HepG2 (cell line): ENCODE data around the gene PTGDR. TPM values are rescaled to one million over a fixed set of nuclear protein-coding genes. Genes with fewer than 3 reads are reported as not detected.
A peak's percentile ranks its signal among the peaks of the same experiment; 100 is the strongest.

Experiments
- ATAC-seq: fragments of 200-7000 bp; cut with Tn5 transposase; 3 replicates; pipeline ENCODE4 v1.9.1; 2020; ENCODE audit warnings: mild to moderate bottlenecking, moderate library complexity
- BruUV-seq: library from RNA; stranded (reverse); fragments of 400-500 nt; replicated peaks from 2 replicates; lab custom pipeline; 2021; lab: Mats Ljungman, UMichigan
- CTCF ChIA-PET: fragments of 300-600 bp; formaldehyde crosslinking; extraction: SDS; loops from one replicate; lab custom pipeline; 2021; ENCODE audit warnings: low total read pairs, inconsistent platforms, low intra/inter-chr PET ratio; lab: Yijun Ruan, JAX
- POLR2A ChIA-PET: fragments of 350-600 bp; sonication (Branson Sonifier 250); formaldehyde crosslinking; loops from one replicate; lab custom pipeline; 2020; ENCODE audit warnings: antibody characterized with exemption, inconsistent platforms; lab: Yijun Ruan, JAX
- DNase-seq: peaks from one replicate; pipeline ENCODE4 v3.0.0-alpha.2; 2015; ENCODE audit warnings: low spot score
- FAIRE-seq: peaks from 3 replicates; lab custom pipeline; 2011; peaks lifted over from hg19 to GRCh38; lab: Jason Lieb, UNC
- H2AFZ ChIP-seq: one replicate; pipeline ENCODE4 v1.6.1; 2011; ENCODE audit warnings: low read length, inconsistent platforms
- H3K27ac ChIP-seq: fragments of 300-600 bp; 3 replicates; pipeline ENCODE4 v1.8.0; 2011; ENCODE audit warnings: mixed run types, mild to moderate bottlenecking, mixed read lengths, low read length, inconsistent platforms; ENCODE audit not compliant: insufficient read depth; ENCODE audit errors: extremely low read length
- H3K27me3 ChIP-seq, 2 experiments: fragments of 200-600 bp in 1 of 2; 2 replicates in 1 of 2; 3 replicates in 1 of 2; pipeline versions ENCODE4 v1.6.0 to v1.8.0; 2011; ENCODE audit warnings: low read length in 2 of 2, mild to moderate bottlenecking in 2 of 2, moderate library complexity in 2 of 2, inconsistent platforms in 1 of 2; ENCODE audit not compliant: insufficient read depth in 2 of 2, control insufficient read depth in 1 of 2
- H3K36me3 ChIP-seq, 2 experiments: fragments of 200-600 bp in 1 of 2; replicated peaks in 1 of 2; 2 replicates in 1 of 2; 3 replicates in 1 of 2; pipeline versions ENCODE4 v1.5.1 to v1.8.0; 2011; ENCODE audit warnings: low read length in 2 of 2, inconsistent platforms in 1 of 2; ENCODE audit not compliant: insufficient read depth in 2 of 2, control insufficient read depth in 1 of 2
- H3K4me1 ChIP-seq: 2 replicates; pipeline ENCODE4 v1.5.1; 2012; ENCODE audit warnings: low read length, inconsistent platforms; ENCODE audit not compliant: insufficient read depth
- H3K4me2 ChIP-seq: 2 replicates; pipeline ENCODE4 v1.6.0; 2011; ENCODE audit warnings: low read depth, low read length, inconsistent platforms
- H3K4me3 ChIP-seq, 3 experiments: fragments of 200-600 bp in 1 of 3; sonication (generic), shearing (Covaris generic) in 1 of 3; replicated peaks in 1 of 3; 2 replicates each; pipeline ENCODE4 v1.5.1; 2011 to 2016; ENCODE audit warnings: low read length in 3 of 3, inconsistent platforms in 2 of 3, low read depth in 2 of 3, mild to moderate bottlenecking in 2 of 3, control low read depth in 1 of 3, mixed read lengths in 1 of 3; ENCODE audit not compliant: insufficient read depth in 1 of 3
- H3K79me2 ChIP-seq: one replicate; pipeline ENCODE4 v1.6.1; 2011; ENCODE audit warnings: low read length, inconsistent platforms; ENCODE audit not compliant: insufficient read depth
- H3K9ac ChIP-seq: 2 replicates; pipeline ENCODE4 v1.6.0; 2011; ENCODE audit warnings: mild to moderate bottlenecking, low read depth, low read length, inconsistent platforms; ENCODE audit not compliant: insufficient read depth
- H3K9me3 ChIP-seq: 2 replicates; pipeline ENCODE4 v1.5.1; 2012; ENCODE audit warnings: mild to moderate bottlenecking, low read length
- H4K20me1 ChIP-seq: 2 replicates; pipeline ENCODE4 v1.6.0; 2011; ENCODE audit warnings: inconsistent platforms, mild to moderate bottlenecking, low read length, moderate library complexity; ENCODE audit not compliant: insufficient read depth
- CC2D1A ChIP-seq: sonication (generic); formaldehyde crosslinking; IDR thresholded peaks from 2 replicates; pipeline ENCODE4 v1.8.1; 2023; ENCODE audit warnings: mild to moderate bottlenecking, missing genetic modification reagents
- EED ChIP-seq: sonication (generic); formaldehyde crosslinking; IDR thresholded peaks from 2 replicates; pipeline ENCODE4 v1.5.0; 2020; ENCODE audit warnings: mild to moderate bottlenecking, missing genetic modification reagents
- KLF13 ChIP-seq: sonication (generic); formaldehyde crosslinking; IDR thresholded peaks from 2 replicates; pipeline ENCODE4 v1.4.0; 2020; ENCODE audit warnings: mild to moderate bottlenecking, missing genetic modification reagents
- U2AF1 ChIP-seq: fragments of 200-400 bp; formaldehyde crosslinking; optimal IDR thresholded peaks from 2 replicates; pipeline ENCODE3; 2017; ENCODE audit warnings: mild to moderate bottlenecking, low read depth, low read length
- ZBTB20 ChIP-seq: sonication (generic); formaldehyde crosslinking; IDR thresholded peaks from 2 replicates; pipeline ENCODE4 v1.8.1; 2023; ENCODE audit warnings: missing genetic modification reagents, low read depth, mild to moderate bottlenecking, borderline replicate concordance
- ZFYVE20 ChIP-seq: sonication (generic); formaldehyde crosslinking; IDR thresholded peaks from 2 replicates; pipeline ENCODE4 v1.8.0; 2023; ENCODE audit warnings: low read depth, mild to moderate bottlenecking, moderate library complexity, missing genetic modification reagents, borderline replicate concordance
- ZNF274 ChIP-seq: sonication (generic); formaldehyde crosslinking; IDR thresholded peaks from 2 replicates; pipeline ENCODE4 v1.5.1; 2020; ENCODE audit warnings: mild to moderate bottlenecking, missing genetic modification reagents
- ZNF33B ChIP-seq: sonication (generic); formaldehyde crosslinking; IDR thresholded peaks from 2 replicates; pipeline ENCODE4 v1.5.1; 2020; ENCODE audit warnings: mild to moderate bottlenecking, missing genetic modification reagents
- ZNF607 ChIP-seq: sonication (generic); formaldehyde crosslinking; IDR thresholded peaks from 2 replicates; pipeline ENCODE4 v1.5.1; 2020; ENCODE audit warnings: missing genetic modification reagents, mild to moderate bottlenecking, borderline replicate concordance
- ZNF678 ChIP-seq: sonication (generic); formaldehyde crosslinking; IDR thresholded peaks from 2 replicates; pipeline ENCODE4 v1.4.0; 2020; ENCODE audit warnings: mild to moderate bottlenecking, missing genetic modification reagents
- ZNF816 ChIP-seq: sonication (generic); formaldehyde crosslinking; IDR thresholded peaks from 2 replicates; pipeline ENCODE4 v1.8.0; 2022; ENCODE audit warnings: missing genetic modification reagents, mild to moderate bottlenecking, borderline replicate concordance
- WGBS: methylation state at CpG from one replicate; pipeline ENCODE4 v1.1.6; 2017; ENCODE audit warnings: low lambda C conversion rate; 5-methylcytosine and 5-hydroxymethylcytosine counted together
- in situ Hi-C: cut with HindIII; loops from 2 replicates; pipeline ENCODE4 v1.10.0; 2017; ENCODE audit warnings: low pct_unique_long_range_greater_than_20kb; ENCODE audit not compliant: extremely low pct_ligation_motif_present
- intact Hi-C: fragments of 100-400 bp; cut with micrococcal nuclease; formaldehyde crosslinking; loops from one replicate; pipeline ENCODE4 v1.10.0; 2022; ENCODE audit not compliant: unreplicated experiment
- polyA plus RNA-seq, 8 experiments: library from polyadenylated mRNA; depleted of rRNA in 3 of 8; stranded (reverse) in 7 of 8; unstranded in 1 of 8; fragments of >200 nt; fragmentation: Illumina TruSeq in 4 of 8; extraction: Trizol in 4 of 8; gene quantifications; 2 replicates each; pipeline versions ENCODE4 v1.2.1 to v1.2.3, GENCODE V29; 2011 to 2016; ENCODE audit warnings: low read depth in 4 of 8, missing spikeins in 1 of 8, mixed read lengths in 1 of 8; ENCODE audit not compliant: insufficient read depth in 1 of 8
- total RNA-seq, 5 experiments: library from RNA; depleted of rRNA; stranded (reverse); fragments of >200 nt; fragmentation: Illumina TruSeq; extraction: Trizol; gene quantifications; 2 replicates each; pipeline ENCODE4 v1.2.3, GENCODE V29; 2016; ENCODE audit warnings: low read depth in 1 of 5
- TF ChIP-seq, protein P1 (sequence below): sonication (generic); formaldehyde crosslinking; IDR thresholded peaks from 2 replicates; pipeline ENCODE4 v1.4.0; 2020; ENCODE audit warnings: missing genetic modification reagents
- TF ChIP-seq, protein P2 (sequence below): IDR thresholded peaks from 2 replicates; pipeline ENCODE4 v1.6.1; 2018; ENCODE audit warnings: missing genetic modification reagents, mild to moderate bottlenecking, missing compliant biosample characterization
- TF ChIP-seq, protein P3 (sequence below): sonication (generic); formaldehyde crosslinking; IDR thresholded peaks from 2 replicates; pipeline ENCODE4 v1.4.0; 2020; ENCODE audit warnings: missing genetic modification reagents

Gene PTGDR
- total and polyA plus RNA-seq, 2 of the 13 experiments (the other 11 are each of a cell fraction or from before 2014, with no cell fraction given), result not detected

DNA sequence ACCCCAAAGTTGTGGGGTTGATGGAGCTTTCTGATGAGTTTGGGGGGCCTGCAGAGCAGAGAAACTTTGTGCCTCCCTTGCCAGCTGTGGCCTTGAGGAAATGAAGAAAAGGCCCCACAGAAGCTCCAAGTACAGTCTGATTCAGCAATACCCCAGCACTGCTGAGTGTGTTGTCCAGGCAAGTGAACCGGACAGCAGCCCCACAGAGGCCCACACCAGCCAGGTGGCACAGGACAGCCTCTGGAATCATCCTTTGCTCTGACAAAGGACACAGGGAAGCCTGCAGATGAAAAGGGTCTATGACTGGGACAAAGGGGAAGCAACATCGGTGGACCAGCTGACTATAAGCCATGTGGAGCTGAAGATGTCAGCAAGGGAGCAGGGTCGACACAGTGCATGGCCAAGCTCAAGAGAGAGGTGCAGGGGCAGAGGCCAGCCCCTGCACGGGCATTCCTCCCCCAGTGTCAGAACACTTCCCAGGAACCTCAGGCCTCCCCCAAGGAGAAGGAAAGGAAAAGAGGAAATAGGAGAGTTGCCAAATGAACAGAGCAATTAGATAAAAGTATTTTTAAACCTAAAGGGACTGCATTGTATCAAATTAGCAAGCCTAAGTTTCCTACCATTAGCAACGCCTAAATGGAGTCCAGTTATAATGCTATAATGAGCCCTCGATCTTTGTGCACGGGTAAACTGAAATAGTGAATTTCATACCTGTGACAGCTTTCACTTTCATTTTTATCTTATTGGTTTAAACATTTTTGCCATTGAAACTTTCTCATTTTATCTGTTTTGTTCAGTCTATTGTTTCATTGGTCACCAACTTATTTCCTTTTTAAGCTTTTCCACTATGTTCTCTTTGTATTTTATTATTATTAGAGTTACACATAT, 46.3 kb upstream of the PTGDR start (continued):
- TF ChIP-seq ZBTB20 (no peak), ZNF33B (CRISPR knock-in tag) (no peak)

DNA sequence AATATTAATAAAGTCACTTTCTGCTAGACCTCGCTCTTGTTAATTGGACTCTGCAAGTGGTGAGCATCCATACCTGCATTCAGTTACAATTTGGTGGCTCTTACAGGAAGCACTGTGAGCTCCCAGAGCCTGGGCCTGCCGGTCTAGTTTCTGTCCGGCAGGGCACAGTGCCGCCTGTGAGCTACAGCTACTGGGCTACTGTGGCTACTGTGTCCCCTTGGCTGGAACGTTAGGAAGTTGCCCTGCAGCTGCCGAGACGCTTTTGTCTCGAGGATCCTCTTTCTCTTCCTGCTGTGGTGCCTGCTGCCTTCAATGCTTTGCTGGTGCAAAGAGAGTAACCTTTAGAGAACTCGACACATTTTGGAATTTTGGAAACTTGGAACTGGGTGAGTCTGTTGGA, 44.6 kb upstream of the PTGDR start:
- peak; percentile 43; the same call in 1 of the 3 replicates for ATAC-seq
- in situ Hi-C loops, result no loop called here
- no peak for DNase-seq
- no peaks in the 10 kb centered on the region for H3K36me3 ChIP-seq
- no peak for FAIRE-seq
- no peak overlapping the region for H3K9ac ChIP-seq
- no peak overlapping the region for H2AFZ ChIP-seq
- H3K79me2 ChIP-seq, result no peaks in the 10 kb centered on the region
- WGBS, result 0% methylated on average over 1 of the region's 9 CpGs
- H3K27ac ChIP-seq, result no peak overlapping the region
- no peaks in the 10 kb centered on the region for H3K4me1 ChIP-seq
- H4K20me1 ChIP-seq, result no peaks in the 10 kb centered on the region
- no peak for TF ChIP-seq ZFYVE20
- TF ChIP-seq U2AF1, result no peak
- TF ChIP-seq ZNF274 (CRISPR knock-in tag), result no peak
- TF ChIP-seq, protein P1, sequence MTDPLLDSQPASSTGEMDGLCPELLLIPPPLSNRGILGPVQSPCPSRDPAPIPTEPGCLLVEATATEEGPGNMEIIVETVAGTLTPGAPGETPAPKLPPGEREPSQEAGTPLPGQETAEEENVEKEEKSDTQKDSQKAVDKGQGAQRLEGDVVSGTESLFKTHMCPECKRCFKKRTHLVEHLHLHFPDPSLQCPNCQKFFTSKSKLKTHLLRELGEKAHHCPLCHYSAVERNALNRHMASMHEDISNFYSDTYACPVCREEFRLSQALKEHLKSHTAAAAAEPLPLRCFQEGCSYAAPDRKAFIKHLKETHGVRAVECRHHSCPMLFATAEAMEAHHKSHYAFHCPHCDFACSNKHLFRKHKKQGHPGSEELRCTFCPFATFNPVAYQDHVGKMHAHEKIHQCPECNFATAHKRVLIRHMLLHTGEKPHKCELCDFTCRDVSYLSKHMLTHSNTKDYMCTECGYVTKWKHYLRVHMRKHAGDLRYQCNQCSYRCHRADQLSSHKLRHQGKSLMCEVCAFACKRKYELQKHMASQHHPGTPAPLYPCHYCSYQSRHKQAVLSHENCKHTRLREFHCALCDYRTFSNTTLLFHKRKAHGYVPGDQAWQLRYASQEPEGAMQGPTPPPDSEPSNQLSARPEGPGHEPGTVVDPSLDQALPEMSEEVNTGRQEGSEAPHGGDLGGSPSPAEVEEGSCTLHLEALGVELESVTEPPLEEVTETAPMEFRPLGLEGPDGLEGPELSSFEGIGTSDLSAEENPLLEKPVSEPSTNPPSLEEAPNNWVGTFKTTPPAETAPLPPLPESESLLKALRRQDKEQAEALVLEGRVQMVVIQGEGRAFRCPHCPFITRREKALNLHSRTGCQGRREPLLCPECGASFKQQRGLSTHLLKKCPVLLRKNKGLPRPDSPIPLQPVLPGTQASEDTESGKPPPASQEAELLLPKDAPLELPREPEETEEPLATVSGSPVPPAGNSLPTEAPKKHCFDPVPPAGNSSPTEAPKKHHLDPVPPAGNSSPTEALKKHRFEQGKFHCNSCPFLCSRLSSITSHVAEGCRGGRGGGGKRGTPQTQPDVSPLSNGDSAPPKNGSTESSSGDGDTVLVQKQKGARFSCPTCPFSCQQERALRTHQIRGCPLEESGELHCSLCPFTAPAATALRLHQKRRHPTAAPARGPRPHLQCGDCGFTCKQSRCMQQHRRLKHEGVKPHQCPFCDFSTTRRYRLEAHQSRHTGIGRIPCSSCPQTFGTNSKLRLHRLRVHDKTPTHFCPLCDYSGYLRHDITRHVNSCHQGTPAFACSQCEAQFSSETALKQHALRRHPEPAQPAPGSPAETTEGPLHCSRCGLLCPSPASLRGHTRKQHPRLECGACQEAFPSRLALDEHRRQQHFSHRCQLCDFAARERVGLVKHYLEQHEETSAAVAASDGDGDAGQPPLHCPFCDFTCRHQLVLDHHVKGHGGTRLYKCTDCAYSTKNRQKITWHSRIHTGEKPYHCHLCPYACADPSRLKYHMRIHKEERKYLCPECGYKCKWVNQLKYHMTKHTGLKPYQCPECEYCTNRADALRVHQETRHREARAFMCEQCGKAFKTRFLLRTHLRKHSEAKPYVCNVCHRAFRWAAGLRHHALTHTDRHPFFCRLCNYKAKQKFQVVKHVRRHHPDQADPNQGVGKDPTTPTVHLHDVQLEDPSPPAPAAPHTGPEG (CRISPR knock-in tag), result no peak
- no peak for TF ChIP-seq ZNF678 (CRISPR knock-in tag)
- TF ChIP-seq, protein P2, sequence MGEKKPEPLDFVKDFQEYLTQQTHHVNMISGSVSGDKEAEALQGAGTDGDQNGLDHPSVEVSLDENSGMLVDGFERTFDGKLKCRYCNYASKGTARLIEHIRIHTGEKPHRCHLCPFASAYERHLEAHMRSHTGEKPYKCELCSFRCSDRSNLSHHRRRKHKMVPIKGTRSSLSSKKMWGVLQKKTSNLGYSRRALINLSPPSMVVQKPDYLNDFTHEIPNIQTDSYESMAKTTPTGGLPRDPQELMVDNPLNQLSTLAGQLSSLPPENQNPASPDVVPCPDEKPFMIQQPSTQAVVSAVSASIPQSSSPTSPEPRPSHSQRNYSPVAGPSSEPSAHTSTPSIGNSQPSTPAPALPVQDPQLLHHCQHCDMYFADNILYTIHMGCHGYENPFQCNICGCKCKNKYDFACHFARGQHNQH, result no peak
- no peak for TF ChIP-seq CC2D1A (CRISPR knock-in tag)
- TF ChIP-seq, protein P3, sequence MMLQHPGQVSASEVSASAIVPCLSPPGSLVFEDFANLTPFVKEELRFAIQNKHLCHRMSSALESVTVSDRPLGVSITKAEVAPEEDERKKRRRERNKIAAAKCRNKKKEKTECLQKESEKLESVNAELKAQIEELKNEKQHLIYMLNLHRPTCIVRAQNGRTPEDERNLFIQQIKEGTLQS (CRISPR knock-in tag), result no peak
- no peak for TF ChIP-seq EED (CRISPR knock-in tag)
- TF ChIP-seq KLF13 (CRISPR knock-in tag), result no peak
- no peak for TF ChIP-seq ZNF816 (CRISPR knock-in tag)
- no peak for TF ChIP-seq ZNF607 (CRISPR knock-in tag)
- TF ChIP-seq, all 625 proteins: peak for 0
- ChIA-PET CTCF (no interaction called here), POLR2A (no interaction called here)
- intact Hi-C loops, result no loop called here
- Histone ChIP-seq H3K9me3 (no peaks in the 10 kb centered on the region), H3K4me2 (no peak overlapping the region), H3K27me3 (0 out of 5 replicates have a peak, but pooled peaks cover 0 to 4% of the 10 kb centered on the region in 2 experiments), H3K4me3 (no peak overlapping the region)
- no TSS peak for BruUV-seq
